SKM-1 (cell line): ENCODE measurements around the gene SND1.
"Not testable (repeated sequence)": the region's sequence is repeated elsewhere in the genome, so short reads cannot be mapped to it uniquely, and the experiment has no call there.

Experiments used
- DNase-seq: peaks from one replicate; lab custom pipeline; 2025; ENCODE audit not compliant: unreplicated experiment; lab: John Stamatoyannopoulos, UW

Gene SND1

GRCh38 chr7:128108641-128109423 is 456.8 kb downstream of the SND1 start:
- peak; percentile 94 for DNase-seq

- not testable (repeated sequence) for DNase-seq
Measured at GRCh38 chr7:128109424-128109969, 457.5 kb downstream of the SND1 start.

GRCh38 chr7:128110641-128111364 is 458.8 kb downstream of the SND1 start:
- no peak for DNase-seq

- DNase-seq = no peak
Measured at GRCh38 chr7:128112018-128112780, 460.2 kb downstream of the SND1 start.

GRCh38 chr7:128112781-128113221 is 460.8 kb downstream of the SND1 start:
- DNase-seq = no peak

GRCh38 chr7:128113839-128114238 is 461.8 kb downstream of the SND1 start:
- no peak for DNase-seq

GRCh38 chr7:128114806-128115205 is 462.8 kb downstream of the SND1 start:
- DNase-seq = no peak

GRCh38 chr7:128115336-128115820 is 463.4 kb downstream of the SND1 start:
- no peak for DNase-seq

- DNase-seq = no peak
Measured at GRCh38 chr7:128115821-128116723, 464.1 kb downstream of the SND1 start.

GRCh38 chr7:128116740-128117139 is 464.7 kb downstream of the SND1 start:
- DNase-seq = no peak

GRCh38 chr7:128117691-128118090 is 465.7 kb downstream of the SND1 start:
- no peak for DNase-seq

GRCh38 chr7:128119036-128119435 is 467.0 kb downstream of the SND1 start:
- no peak for DNase-seq

- no peak for DNase-seq
Measured at GRCh38 chr7:128120116-128120515, 468.1 kb downstream of the SND1 start.

- DNase-seq = no peak
Measured at GRCh38 chr7:128120976-128121490, 469.0 kb downstream of the SND1 start.

GRCh38 chr7:128121711-128122530 is 469.9 kb downstream of the SND1 start:
- DNase-seq = peak; percentile 84

GRCh38 chr7:128122576-128123290 is 470.7 kb downstream of the SND1 start:
- DNase-seq = peak; percentile 19

GRCh38 chr7:128123291-128124037 is 471.5 kb downstream of the SND1 start:
- DNase-seq = no peak

GRCh38 chr7:128124786-128125185 is 472.8 kb downstream of the SND1 start:
- DNase-seq = no peak
